Stimulated activated CD8-positive, alpha-beta memory T cell treated with anti-CD3 and anti-CD28 coated beads, Interleukin-12 subunit alpha, Interleukin-12 subunit beta, amount 100 ng/mL, for 4 hours (primary cell): ENCODE data around the gene MEGF11.

Experiments
- DNase-seq: peaks from one replicate; pipeline ENCODE4 v3.0.0-alpha.2; 2020; ENCODE audit warnings: low read depth

Gene MEGF11

DNA sequence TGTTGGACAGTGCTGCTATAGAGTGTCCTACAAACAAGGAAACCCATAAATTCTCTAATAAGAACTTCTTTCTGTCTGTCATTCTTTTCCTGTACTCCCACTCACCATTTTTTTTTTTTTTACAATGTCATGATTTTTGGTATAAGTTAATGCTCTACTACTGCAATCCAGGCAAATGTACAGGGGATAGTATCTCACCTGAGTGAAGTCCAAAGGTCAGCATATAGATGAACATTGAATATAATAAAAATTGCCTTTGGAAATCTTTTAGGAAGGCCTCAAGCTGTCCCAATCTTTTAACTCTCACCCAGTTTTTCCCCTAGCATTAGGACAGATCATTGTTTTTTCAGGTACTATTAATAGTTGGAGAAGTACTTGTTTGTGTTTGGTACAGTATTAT lies 405.6 kb downstream of the MEGF11 start:
- DNase-seq, result no peak

- no peak for DNase-seq
Measured at GRCh38 chr15:65845826-65846519, 407.6 kb downstream of the MEGF11 start.
